Caco-2 (cell line): Measurements from ENCODE around the gene SPPL2A. TPM values are rescaled to one million over a fixed set of nuclear protein-coding genes. Genes with fewer than 3 reads are reported as not detected.
"Not testable (repeated sequence)": the region's sequence is repeated elsewhere in the genome, so short reads cannot be mapped to it uniquely, and the experiment has no call there.

Source experiments
- BruUV-seq: library from RNA; stranded (reverse); fragments of 400-500 nt; replicated peaks from 2 replicates; lab custom pipeline; 2021; lab: Mats Ljungman, UMichigan
- CTCF ChIA-PET: fragments of 300-600 bp; sonication (Branson Sonifier 250); formaldehyde crosslinking; loops from one replicate; lab custom pipeline; 2022; ENCODE audit warnings: antibody characterized with exemption; lab: Charles Lee
- POLR2A ChIA-PET: fragments of 300-600 bp; sonication (Branson Sonifier 250); formaldehyde crosslinking; loops from one replicate; lab custom pipeline; 2022; ENCODE audit warnings: antibody characterized with exemption; lab: Charles Lee
- DNase-seq, 2 experiments: peaks; one replicate each; pipeline versions ENCODE4 v3.0.0 to v3.0.0-alpha.2; 2020 to 2022
- H3K27me3 ChIP-seq: replicated peaks from 2 replicates; pipeline ENCODE4 v1.6.0; 2011; ENCODE audit warnings: low read length; ENCODE audit not compliant: control insufficient read depth, insufficient read depth
- H3K36me3 ChIP-seq: 2 replicates; pipeline ENCODE4 v1.5.1; 2011; ENCODE audit warnings: low read length; ENCODE audit not compliant: control insufficient read depth, insufficient read depth
- H3K4me1 ChIP-seq: fragments of 250-450 bp; sonication (Bioruptor Pico); 2 replicates; pipeline ENCODE4 v1.5.1; 2020; ENCODE audit warnings: mild to moderate bottlenecking
- H3K4me3 ChIP-seq: 2 replicates; pipeline ENCODE4 v1.5.1; 2011; ENCODE audit warnings: low read depth, mild to moderate bottlenecking, control low read depth, low read length
- H3K9me3 ChIP-seq: fragments of 250-450 bp; sonication (Bioruptor Pico); 2 replicates; pipeline ENCODE4 v1.5.1; 2020; ENCODE audit warnings: mild to moderate bottlenecking, moderate library complexity
- H3K27ac Mint-ChIP-seq: one replicate; pipeline ENCODE4 v1.8.0; 2022; ENCODE audit warnings: mixed read lengths; ENCODE audit not compliant: unreplicated experiment
- H3K27me3 Mint-ChIP-seq: one replicate; pipeline ENCODE4 v1.8.0; 2022; ENCODE audit warnings: mixed read lengths; ENCODE audit not compliant: insufficient read depth, unreplicated experiment
- H3K36me3 Mint-ChIP-seq: one replicate; pipeline ENCODE4 v1.8.0; 2022; ENCODE audit warnings: mild to moderate bottlenecking, mixed read lengths; ENCODE audit not compliant: insufficient read depth, unreplicated experiment
- H3K4me1 Mint-ChIP-seq: one replicate; pipeline ENCODE4 v1.8.0; 2022; ENCODE audit warnings: low read depth, mixed read lengths; ENCODE audit not compliant: unreplicated experiment
- H3K4me3 Mint-ChIP-seq: one replicate; pipeline ENCODE4 v1.8.0; 2022; ENCODE audit warnings: mild to moderate bottlenecking, moderate library complexity, mixed read lengths; ENCODE audit not compliant: unreplicated experiment
- H3K9me3 Mint-ChIP-seq: one replicate; pipeline ENCODE4 v1.8.0; 2022; ENCODE audit warnings: mixed read lengths; ENCODE audit not compliant: unreplicated experiment
- CTCF ChIP-seq, 2 experiments: fragments of 200-600 bp in 1 of 2; IDR thresholded peaks; 1 replicate in 1 of 2; 2 replicates in 1 of 2; pipeline versions ENCODE4 v1.5.1 to v1.8.0; 2011 to 2022; ENCODE audit warnings: antibody characterized with exemption in 1 of 2, control low read depth in 1 of 2, inconsistent platforms in 1 of 2, low read depth in 1 of 2, low read length in 1 of 2, mild to moderate bottlenecking in 1 of 2, moderate library complexity in 1 of 2; ENCODE audit not compliant: insufficient read depth in 1 of 2, severe bottlenecking in 1 of 2, unreplicated experiment in 1 of 2
- intact Hi-C: fragments of 100-400 bp; cut with micrococcal nuclease; formaldehyde crosslinking; loops from one replicate; pipeline ENCODE4 v1.10.0; 2022; ENCODE audit not compliant: unreplicated experiment
- total RNA-seq: library from RNA; stranded (reverse); gene quantifications from 2 replicates; pipeline ENCODE4 v1.2.3, GENCODE V29; 2022

SPPL2A gene
- total RNA-seq, 1 experiment from 2014 or later, result 131 TPM

GRCh38 chr15:50813865-50814264, 48.4 kb upstream of the SPPL2A start:
- no peaks in the 10 kb centered on the region for H3K27me3 ChIP-seq
- BruUV-seq, result no TSS peak
- Mint-ChIP-seq H3K36me3 (no peaks in the 10 kb centered on the region), H3K4me1 (peaks cover 16% of the 10 kb centered on the region), H3K4me3 (no peak overlapping the region), H3K27me3 (no peaks in the 10 kb centered on the region), H3K9me3 (no peaks in the 10 kb centered on the region), H3K27ac (no peak overlapping the region)
- H3K36me3 ChIP-seq, result no peaks in the 10 kb centered on the region
- ChIA-PET CTCF (no interaction called here), POLR2A (no interaction called here)
- intact Hi-C loops, result no loop called here
- H3K4me3 ChIP-seq, result no peak overlapping the region
- H3K4me1 ChIP-seq, result peaks cover 8% of the 10 kb centered on the region; the same call in 1 of the 2 replicates
- DNase-seq, result no peak
- TF ChIP-seq CTCF (IDR thresholded peaks at IDR 0.05; ENCODE audit: insufficient read depth in 1 of 2, low read depth in 1 of 2, low read length in 1 of 2, severe bottlenecking in 1 of 2, unreplicated experiment in 1 of 2), result no peak
- no peaks in the 10 kb centered on the region for H3K9me3 ChIP-seq

- TF ChIP-seq CTCF (IDR thresholded peaks at IDR 0.05; ENCODE audit: insufficient read depth in 1 of 2, low read depth in 1 of 2, low read length in 1 of 2, severe bottlenecking in 1 of 2, unreplicated experiment in 1 of 2), result no peak
- intact Hi-C loops, result no loop called here
- Histone ChIP-seq H3K4me3 (no peak overlapping the region), H3K36me3 (no peaks in the 10 kb centered on the region), H3K27me3 (no peaks in the 10 kb centered on the region), H3K9me3 (no peaks in the 10 kb centered on the region), H3K4me1 (peaks cover 8% of the 10 kb centered on the region; the same call in 1 of the 2 replicates)
- POLR2A ChIA-PET, result no interaction called here
- peaks cover 14% of the 10 kb centered on the region for H3K4me1 Mint-ChIP-seq
- no peaks in the 10 kb centered on the region for H3K9me3 Mint-ChIP-seq
- BruUV-seq, result no TSS peak
- H3K36me3 Mint-ChIP-seq, result no peaks in the 10 kb centered on the region
- DNase-seq, result no peak
- CTCF ChIA-PET, result no interaction called here
- H3K27ac Mint-ChIP-seq, result no peak overlapping the region
- H3K27me3 Mint-ChIP-seq, result no peaks in the 10 kb centered on the region
- no peak overlapping the region for H3K4me3 Mint-ChIP-seq
Observed at GRCh38 chr15:50813089-50813488, 47.6 kb upstream of the SPPL2A start.

- H3K9me3 ChIP-seq, H3K27me3 Mint-ChIP-seq, H3K9me3 Mint-ChIP-seq, H3K4me3 ChIP-seq, H3K36me3 ChIP-seq, H3K4me3 Mint-ChIP-seq, H3K36me3 Mint-ChIP-seq, H3K4me1 ChIP-seq, CTCF ChIA-PET, H3K27me3 ChIP-seq, BruUV-seq, intact Hi-C loops, POLR2A ChIA-PET, H3K27ac Mint-ChIP-seq, DNase-seq: not testable (repeated sequence)
- H3K4me1 Mint-ChIP-seq, result peaks cover 14% of the 10 kb centered on the region
Observed at GRCh38 chr15:50812181-50812506, 46.6 kb upstream of the SPPL2A start.

- CTCF ChIA-PET, result not testable (repeated sequence)
- POLR2A ChIA-PET, result interaction anchor here (0.6 kb wide), 1 partner anchor 55 kb away, joined by 7 read pairs; no protein-coding TSS in a partner anchor
Observed at GRCh38 chr15:50811461-50812180, 46.1 kb upstream of the SPPL2A start.

More at GRCh38 chr15:50811461-50812180, 46.1 kb upstream of the SPPL2A start:
- H3K27me3 Mint-ChIP-seq, intact Hi-C loops, H3K4me1 Mint-ChIP-seq, DNase-seq, BruUV-seq, H3K9me3 Mint-ChIP-seq, H3K4me1 ChIP-seq, H3K36me3 Mint-ChIP-seq, H3K27ac Mint-ChIP-seq, H3K4me3 Mint-ChIP-seq, H3K27me3 ChIP-seq, H3K9me3 ChIP-seq, H3K36me3 ChIP-seq, H3K4me3 ChIP-seq: not testable (repeated sequence)
